Thoracic aorta (tissue), 2 donors: ENCODE data around the gene ID1. TPM values are rescaled to one million over a fixed set of nuclear protein-coding genes. Genes with fewer than 3 reads are reported as not detected.
"Not testable (repeated sequence)": the region's sequence is repeated elsewhere in the genome, so short reads cannot be mapped to it uniquely, and the experiment has no call there.

Experiments used
- ATAC-seq: fragments of 150-250 bp; one replicate; pipeline ENCODE4 v1.8.0; 2017; ENCODE audit warnings: low read depth; ENCODE audit not compliant: insufficient number of reproducible peaks, low FRiP score
- DNase-seq: peaks from one replicate; pipeline ENCODE4 v3.0.0-alpha.2; 2020; ENCODE audit warnings: low spot score
- H3K27ac ChIP-seq, 2 donors: fragments of 200-600 bp; sonication (generic); 1 replicate in 1 of 2; 2 replicates in 1 of 2; pipeline ENCODE4 v1.5.1; 2016; ENCODE audit warnings: mild to moderate bottlenecking in 2 of 2, moderate library complexity in 2 of 2
- H3K27me3 ChIP-seq: fragments of 200-600 bp; sonication (generic); replicated peaks from 2 replicates; pipeline ENCODE4 v1.6.0; 2016; ENCODE audit warnings: mild to moderate bottlenecking; ENCODE audit not compliant: insufficient read depth
- H3K36me3 ChIP-seq: fragments of 200-600 bp; sonication (generic); one replicate; pipeline ENCODE4 v1.5.1; 2016
- H3K4me1 ChIP-seq, 2 donors: fragments of 200-600 bp; sonication (generic); 1 replicate in 1 of 2; 2 replicates in 1 of 2; pipeline versions ENCODE4 v1.5.1 to v1.6.0; 2016; ENCODE audit warnings: low read depth in 2 of 2, mild to moderate bottlenecking in 1 of 2; ENCODE audit not compliant: control insufficient read depth in 1 of 2
- H3K4me3 ChIP-seq: fragments of 200-600 bp; sonication (generic); 2 replicates; pipeline ENCODE4 v1.5.1; 2016; ENCODE audit warnings: mild to moderate bottlenecking
- H3K9me3 ChIP-seq: fragments of 200-600 bp; sonication (generic); 2 replicates; pipeline ENCODE4 v1.5.1; 2016
- CTCF ChIP-seq: fragments of 200-600 bp; sonication (generic); IDR thresholded peaks from one replicate; pipeline ENCODE4 v1.5.1; 2019; ENCODE audit warnings: antibody characterized with exemption
- total RNA-seq, 2 donors: library from RNA; depleted of rRNA; stranded (reverse); fragments of >200 nt; gene quantifications; one replicate each; pipeline versions ENCODE4 v1.1.0 to v1.2.3, GENCODE V29; 2016

Gene ID1
- total RNA-seq, 2 donors from 2014 or later, result 310 to 944 TPM

DNA sequence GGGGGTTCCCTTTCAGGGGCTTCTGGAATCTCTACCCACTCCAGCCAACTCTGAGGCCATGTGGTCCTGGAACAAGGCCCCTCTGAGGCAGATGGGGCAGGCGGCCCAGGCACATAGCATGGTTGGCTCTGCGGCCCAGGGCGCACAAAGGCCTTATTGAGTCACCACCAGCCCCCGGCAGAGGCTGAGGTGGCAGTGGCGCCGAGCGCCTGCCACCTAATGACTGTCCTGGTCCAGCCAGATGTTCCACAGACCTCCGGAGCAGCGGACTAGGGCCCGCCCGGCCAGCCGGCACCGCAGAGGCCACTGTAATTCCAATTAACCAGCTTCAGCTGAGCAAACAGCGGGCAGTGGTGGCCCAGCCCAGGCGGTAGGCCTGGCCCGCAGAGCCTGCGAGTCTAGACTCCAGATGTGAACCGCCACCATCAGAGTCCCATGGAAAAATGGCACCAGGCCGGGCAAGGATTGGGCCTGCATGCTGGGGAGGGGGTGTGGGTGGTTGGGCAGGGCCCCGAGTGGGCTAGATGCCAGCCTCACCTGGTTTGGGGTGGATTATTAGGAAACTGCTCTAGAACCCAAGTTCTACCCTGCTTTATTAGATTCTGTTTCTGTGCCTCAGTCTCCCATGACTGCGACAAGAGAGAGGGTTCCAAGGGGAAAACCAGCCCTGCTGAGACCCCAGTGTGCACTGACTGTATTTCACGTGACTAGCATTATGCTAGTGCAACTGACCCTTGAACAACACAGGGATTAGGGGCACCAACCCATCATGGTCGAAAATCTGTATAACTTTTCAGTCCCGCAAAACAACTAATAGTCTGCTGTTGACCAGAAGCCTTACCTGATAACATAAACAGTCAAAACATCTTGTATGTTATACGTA lies 34.1 kb upstream of the ID1 start:
- no peak for ATAC-seq
- peaks cover 13 to 46% of the 10 kb centered on the region in 2 donors for H3K4me1 ChIP-seq
- H3K27me3 ChIP-seq, result no peaks in the 10 kb centered on the region
- TF ChIP-seq CTCF, result no peak
- peaks cover 3% of the 10 kb centered on the region for H3K36me3 ChIP-seq
- H3K4me3 ChIP-seq, result no peak overlapping the region
- peak overlapping the region; percentile 89 to 96 for H3K27ac ChIP-seq
- no peaks in the 10 kb centered on the region for H3K9me3 ChIP-seq
- DNase-seq, result no peak

- H3K4me3 ChIP-seq, result peak overlapping the region; percentile 74
- ATAC-seq (no peak), DNase-seq (no peak)
- TF ChIP-seq CTCF, result no peak
- no peaks in the 10 kb centered on the region for H3K27me3 ChIP-seq
- peaks cover 13 to 46% of the 10 kb centered on the region in 2 donors for H3K4me1 ChIP-seq
- peak overlapping the region; percentile 89 to 96 for H3K27ac ChIP-seq
- no peaks in the 10 kb centered on the region for H3K36me3 ChIP-seq
- no peaks in the 10 kb centered on the region for H3K9me3 ChIP-seq
Observed at GRCh38 chr20:31572042-31572700, 32.9 kb upstream of the ID1 start.

GRCh38 chr20:31572701-31573554 lies 32.2 kb upstream of the ID1 start:
- peak overlapping the region; percentile 74 for H3K4me3 ChIP-seq
- DNase-seq (peak; percentile 89), ATAC-seq (peak; percentile 90)
- no peaks in the 10 kb centered on the region for H3K9me3 ChIP-seq
- peak; percentile 8 for TF ChIP-seq CTCF
- H3K27me3 ChIP-seq, result no peaks in the 10 kb centered on the region
- peaks cover 13 to 45% of the 10 kb centered on the region in 2 donors for H3K4me1 ChIP-seq
- H3K27ac ChIP-seq, result peak overlapping the region; percentile 89 to 96
- H3K36me3 ChIP-seq, result no peaks in the 10 kb centered on the region

GRCh38 chr20:31573555-31574321 lies 31.4 kb upstream of the ID1 start:
- no peaks in the 10 kb centered on the region for H3K36me3 ChIP-seq
- no peaks in the 10 kb centered on the region for H3K9me3 ChIP-seq
- H3K27me3 ChIP-seq, result no peaks in the 10 kb centered on the region
- peak overlapping the region; percentile 74 for H3K4me3 ChIP-seq
- TF ChIP-seq CTCF, result no peak
- H3K27ac ChIP-seq, result peak overlapping the region; percentile 89 to 96
- DNase-seq, result no peak
- no peak for ATAC-seq
- H3K4me1 ChIP-seq, result peaks cover 13 to 37% of the 10 kb centered on the region in 2 donors

GRCh38 chr20:31574986-31575385 lies 30.1 kb upstream of the ID1 start:
- not testable (repeated sequence) for ATAC-seq, DNase-seq, H3K9me3 ChIP-seq, H3K27me3 ChIP-seq, H3K4me3 ChIP-seq, H3K27ac ChIP-seq, H3K36me3 ChIP-seq
- H3K4me1 ChIP-seq, result peaks cover 13 to 25% of the 10 kb centered on the region in 2 donors
